ENCODE data around the gene GRHL3. TPM values are rescaled to one million over a fixed set of nuclear protein-coding genes. Genes with fewer than 3 reads are reported as not detected.

GRHL3 gene
- total and polyA plus RNA-seq, 7 donors = 0.23 to 0.63 TPM; not detected in 5

- no peak overlapping the region for H3K4me3 ChIP-seq
- H3K36me3 ChIP-seq = peaks cover 0 to 44% (median 5%) of the 10 kb centered on the region in 4 donors
- no peaks in the 10 kb centered on the region for H3K27me3 ChIP-seq
- WGBS, 2 donors = 88 to 89% methylated on average over 8 of the region's 8 CpGs
- DNase-seq = no peak
- no peak for TF ChIP-seq POLR2AphosphoS5 (IDR thresholded peaks at IDR 0.05)
- TF ChIP-seq POLR2A (IDR thresholded peaks at IDR 0.05) = no peak
- no peak for TF ChIP-seq CTCF (IDR thresholded peaks at IDR 0.05)
- TF ChIP-seq EP300 (IDR thresholded peaks at IDR 0.05) = no peak
- no peaks in the 10 kb centered on the region for H3K4me1 ChIP-seq
- no peaks in the 10 kb centered on the region for H3K9me3 ChIP-seq
- H3K27ac ChIP-seq = no peak overlapping the region
- intact Hi-C loops (cut with DNase I) = no loop called here
Measured at GRCh38 chr1:24379733-24380315, 60.7 kb downstream of the GRHL3 start.

GRCh38 chr1:24380508-24380907 is 61.4 kb downstream of the GRHL3 start:
- Histone ChIP-seq H3K4me3 (no peak overlapping the region), H3K9me3 (no peaks in the 10 kb centered on the region), H3K27me3 (no peaks in the 10 kb centered on the region), H3K36me3 (peaks cover 0 to 38% (median 5%) of the 10 kb centered on the region in 4 donors), H3K4me1 (no peaks in the 10 kb centered on the region), H3K27ac (no peak overlapping the region)
- no peak for DNase-seq
- TF ChIP-seq EP300 (IDR thresholded peaks at IDR 0.05) (no peak), CTCF (IDR thresholded peaks at IDR 0.05) (no peak)
- 93 to 97% methylated on average over 5 of the region's 5 CpGs for WGBS, 2 donors
- intact Hi-C loops (cut with DNase I) = no loop called here

DNA sequence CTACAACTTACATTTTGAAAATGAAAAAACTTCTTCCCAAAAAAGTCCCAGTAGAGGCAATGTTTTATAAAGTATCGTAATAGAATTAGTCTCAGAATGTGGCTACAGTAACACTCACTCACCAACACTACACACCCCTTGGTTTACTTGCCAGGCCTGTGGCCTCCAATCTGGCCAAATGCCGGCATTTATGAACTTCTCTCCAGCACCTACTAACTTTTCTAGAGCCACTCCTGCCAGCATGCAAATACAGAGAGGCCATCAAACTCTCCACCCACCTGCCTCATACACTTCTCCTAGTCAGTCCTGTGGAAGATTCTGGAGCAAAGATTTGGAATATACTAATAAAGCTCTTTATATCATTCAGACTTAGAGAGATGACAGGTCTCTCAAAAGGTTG is 62.1 kb downstream of the GRHL3 start:
- Histone ChIP-seq H3K27me3 (no peaks in the 10 kb centered on the region), H3K36me3 (peaks cover 0 to 37% (median 5%) of the 10 kb centered on the region in 4 donors), H3K4me3 (no peak overlapping the region), H3K4me1 (no peaks in the 10 kb centered on the region), H3K27ac (no peak overlapping the region), H3K9me3 (no peaks in the 10 kb centered on the region)
- WGBS, 2 donors = 43 to 79% methylated on average over 2 of the region's 2 CpGs
- no peak for DNase-seq
- TF ChIP-seq POLR2AphosphoS5 (IDR thresholded peaks at IDR 0.05) (no peak), CTCF (IDR thresholded peaks at IDR 0.05) (no peak), POLR2A (IDR thresholded peaks at IDR 0.05) (no peak), EP300 (IDR thresholded peaks at IDR 0.05) (no peak)
- intact Hi-C loops (cut with DNase I) = no loop called here

DNA sequence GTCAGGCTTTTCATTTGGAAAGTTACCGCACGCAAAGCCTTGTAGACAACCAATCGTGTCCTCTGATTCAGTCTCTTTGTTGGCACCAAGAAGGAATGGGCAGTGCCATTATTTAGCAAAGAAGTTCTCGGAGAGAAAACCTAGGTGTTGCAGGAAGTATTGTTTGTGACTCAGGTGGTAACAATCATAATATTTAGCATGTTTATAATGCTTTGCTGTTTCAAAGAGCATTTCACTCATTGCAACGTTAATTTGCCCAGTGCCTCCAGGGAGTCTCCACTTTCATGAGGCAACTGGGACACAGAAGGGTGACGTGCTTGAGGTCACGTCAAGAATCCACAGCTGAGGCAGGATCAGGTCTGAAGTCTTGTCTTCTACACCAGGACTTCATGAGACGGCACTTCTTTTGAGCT is 63.0 kb downstream of the GRHL3 start:
- H3K27me3 ChIP-seq = no peaks in the 10 kb centered on the region
- H3K9me3 ChIP-seq = no peaks in the 10 kb centered on the region
- no peak for TF ChIP-seq CTCF (IDR thresholded peaks at IDR 0.05)
- TF ChIP-seq POLR2AphosphoS5 (IDR thresholded peaks at IDR 0.05) = no peak
- TF ChIP-seq POLR2A (IDR thresholded peaks at IDR 0.05) = no peak
- TF ChIP-seq EP300 (IDR thresholded peaks at IDR 0.05) = no peak
- WGBS, 2 donors = 80 to 85% methylated on average over 8 of the region's 8 CpGs
- intact Hi-C loops (cut with DNase I) = no loop called here
- no peak overlapping the region for H3K27ac ChIP-seq
- no peak for DNase-seq
- peaks cover 0 to 37% (median 5%) of the 10 kb centered on the region in 4 donors for H3K36me3 ChIP-seq
- H3K4me1 ChIP-seq = no peaks in the 10 kb centered on the region
- no peak overlapping the region for H3K4me3 ChIP-seq

DNA sequence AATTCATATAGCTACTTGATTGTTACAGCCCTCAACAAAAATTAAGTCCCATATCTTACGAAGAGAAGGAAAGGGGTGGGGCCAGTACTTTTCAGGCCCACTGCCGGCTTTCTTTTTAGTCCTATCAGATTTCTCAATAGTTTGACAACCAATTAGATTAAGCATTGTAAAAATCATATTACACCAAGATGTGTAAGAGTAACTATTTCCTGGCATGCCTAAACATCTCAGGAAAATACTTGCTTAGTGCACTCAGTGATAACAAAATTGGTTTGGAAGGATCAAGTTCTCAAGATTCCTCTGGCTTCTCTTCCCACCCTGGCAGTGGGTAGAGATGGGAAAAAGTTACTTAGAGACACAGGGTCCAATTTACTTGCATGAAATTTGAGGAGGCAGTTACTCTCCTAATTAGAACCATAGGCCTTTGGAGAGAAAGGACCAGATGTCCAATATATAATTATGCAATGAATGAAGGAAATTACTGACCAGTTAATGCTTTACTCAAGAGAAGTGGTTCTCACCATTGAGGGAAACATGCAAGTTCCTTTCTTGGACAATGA is 64.3 kb downstream of the GRHL3 start:
- Histone ChIP-seq H3K27me3 (no peaks in the 10 kb centered on the region), H3K36me3 (peaks cover 0 to 36% (median 7%) of the 10 kb centered on the region in 4 donors), H3K27ac (no peak overlapping the region), H3K4me3 (no peak overlapping the region), H3K4me1 (no peaks in the 10 kb centered on the region), H3K9me3 (no peaks in the 10 kb centered on the region)
- no peak for DNase-seq
- TF ChIP-seq CTCF (IDR thresholded peaks at IDR 0.05) = no peak
- TF ChIP-seq POLR2A (IDR thresholded peaks at IDR 0.05) = no peak
- no peak for TF ChIP-seq POLR2AphosphoS5 (IDR thresholded peaks at IDR 0.05)
- no peak for TF ChIP-seq EP300 (IDR thresholded peaks at IDR 0.05)
- intact Hi-C loops (cut with DNase I) = no loop called here
- 88 to 96% methylated on average over 2 of the region's 2 CpGs for WGBS, 2 donors
